ENCODE measurements around the gene MACROH2A2.

Gene MACROH2A2

GRCh38 chr10:70074165-70074564 is 21.5 kb downstream of the MACROH2A2 start:
- DNase-seq (ENCODE audit: low read depth in 1 of 2, low spot score in 1 of 2) = no peak
- Histone ChIP-seq H3K27ac (replicated peaks) (no peak overlapping the region), H3K4me3 (replicated peaks; ENCODE audit: insufficient read depth, low read length) (no peak overlapping the region), H3K27me3 (ENCODE audit: insufficient read depth, poor library complexity, severe bottlenecking) (no peaks in the 10 kb centered on the region)
- TF ChIP-seq REST (IDR thresholded peaks at IDR 0.05; ENCODE audit: insufficient replicate concordance, low read depth) (no peak), CTCF (IDR thresholded peaks at IDR 0.05; ENCODE audit: insufficient read depth, low read length) (no peak), POLR2AphosphoS5 (IDR thresholded peaks at IDR 0.05; ENCODE audit: low read depth) (no peak), SPI1 (IDR thresholded peaks at IDR 0.05; ENCODE audit: borderline replicate concordance, low read depth) (no peak), GABPA (IDR thresholded peaks at IDR 0.05; ENCODE audit: low read depth) (no peak)

- Histone ChIP-seq H3K27ac (replicated peaks) (no peak overlapping the region), H3K4me3 (replicated peaks; ENCODE audit: insufficient read depth, low read length) (no peak overlapping the region), H3K27me3 (ENCODE audit: insufficient read depth, poor library complexity, severe bottlenecking) (no peaks in the 10 kb centered on the region)
- DNase-seq (ENCODE audit: low read depth in 1 of 2, low spot score in 1 of 2) = no peak
- no peak for TF ChIP-seq REST (IDR thresholded peaks at IDR 0.05; ENCODE audit: insufficient replicate concordance, low read depth)
- TF ChIP-seq SPI1 (IDR thresholded peaks at IDR 0.05; ENCODE audit: borderline replicate concordance, low read depth) = no peak
- TF ChIP-seq POLR2AphosphoS5 (IDR thresholded peaks at IDR 0.05; ENCODE audit: low read depth) = no peak
- no peak for TF ChIP-seq GABPA (IDR thresholded peaks at IDR 0.05; ENCODE audit: low read depth)
- TF ChIP-seq CTCF (IDR thresholded peaks at IDR 0.05; ENCODE audit: insufficient read depth, low read length) = no peak
These were observed 22.3 kb downstream of the MACROH2A2 start for GRCh38 chr10:70074971-70075370.

GRCh38 chr10:70078329-70078728 is 25.7 kb downstream of the MACROH2A2 start:
- no peak overlapping the region for H3K27ac ChIP-seq (replicated peaks)
- no peaks in the 10 kb centered on the region for H3K27me3 ChIP-seq (ENCODE audit: insufficient read depth, poor library complexity, severe bottlenecking)
- DNase-seq (ENCODE audit: low read depth in 1 of 2, low spot score in 1 of 2) = no peak
- no peak for TF ChIP-seq GABPA (IDR thresholded peaks at IDR 0.05; ENCODE audit: low read depth)
- no peak for TF ChIP-seq POLR2AphosphoS5 (IDR thresholded peaks at IDR 0.05; ENCODE audit: low read depth)
- no peak for TF ChIP-seq SPI1 (IDR thresholded peaks at IDR 0.05; ENCODE audit: borderline replicate concordance, low read depth)
- no peak for TF ChIP-seq REST (IDR thresholded peaks at IDR 0.05; ENCODE audit: insufficient replicate concordance, low read depth)
- no peak for TF ChIP-seq CTCF (IDR thresholded peaks at IDR 0.05; ENCODE audit: insufficient read depth, low read length)
- no peak overlapping the region for H3K4me3 ChIP-seq (replicated peaks; ENCODE audit: insufficient read depth, low read length)
